CD4-positive, alpha-beta T cell (primary cell): ENCODE data around the gene SLC39A8. TPM values are rescaled to one million over a fixed set of nuclear protein-coding genes. Genes with fewer than 3 reads are reported as not detected.

ENCODE experiments used
- ATAC-seq: fragments of 200-7000 bp; cut with Tn5 transposase; one replicate; pipeline ENCODE4 v1.10.0; 2022; ENCODE audit warnings: mild to moderate bottlenecking; ENCODE audit not compliant: poor library complexity
- CTCF ChIA-PET: fragments of 350-600 bp; sonication (Branson Sonifier 250); formaldehyde crosslinking; loops from one replicate; lab custom pipeline; 2021; ENCODE audit warnings: antibody characterized with exemption, inconsistent platforms; lab: Charles Lee
- POLR2A ChIA-PET: fragments of 350-600 bp; sonication (Branson Sonifier 250); formaldehyde crosslinking; loops from one replicate; lab custom pipeline; 2021; ENCODE audit warnings: antibody characterized with exemption, inconsistent platforms; lab: Charles Lee
- DNase-seq, 14 experiments: peaks; one replicate each; pipeline ENCODE4 v3.0.0-alpha.2; 2013 to 2020; ENCODE audit warnings: mixed read lengths in 2 of 14
- H3K27ac ChIP-seq, 2 donors: one replicate each; pipeline versions ENCODE4 v1.5.1 to v1.7.0; 2013; ENCODE audit warnings: low read length in 2 of 2, low read depth in 1 of 2, mild to moderate bottlenecking in 1 of 2
- H3K27me3 ChIP-seq, 2 experiments: 1 replicate in 1 of 2; 2 replicates in 1 of 2; pipeline versions ENCODE4 v1.6.1 to v1.7.0; 2013; ENCODE audit warnings: low read length in 2 of 2, control low read depth in 1 of 2, mild to moderate bottlenecking in 1 of 2, moderate library complexity in 1 of 2; ENCODE audit not compliant: insufficient read depth in 2 of 2, control insufficient read depth in 1 of 2
- H3K36me3 ChIP-seq: one replicate; pipeline ENCODE4 v1.6.1; 2013; ENCODE audit warnings: low read length, control low read depth; ENCODE audit not compliant: insufficient read depth
- H3K4me1 ChIP-seq: one replicate; pipeline ENCODE4 v1.6.1; 2013; ENCODE audit warnings: low read length, control low read depth; ENCODE audit not compliant: insufficient read depth
- H3K4me3 ChIP-seq: one replicate; pipeline ENCODE4 v1.5.1; 2013; ENCODE audit warnings: mild to moderate bottlenecking, low read length, moderate library complexity
- H3K9me3 ChIP-seq, 2 experiments: 1 replicate in 1 of 2; 2 replicates in 1 of 2; pipeline versions ENCODE4 v1.6.1 to v1.7.0; 2013; ENCODE audit warnings: low read length in 2 of 2, mild to moderate bottlenecking in 2 of 2, control low read depth in 1 of 2, moderate library complexity in 1 of 2; ENCODE audit not compliant: control insufficient read depth in 1 of 2, insufficient read depth in 1 of 2
- H3K27ac Mint-ChIP-seq: one replicate; pipeline ENCODE4 v1.8.0; 2020; ENCODE audit warnings: mixed read lengths
- H3K27me3 Mint-ChIP-seq: one replicate; pipeline ENCODE4 v1.8.0; 2021; ENCODE audit warnings: mixed read lengths
- H3K36me3 Mint-ChIP-seq: one replicate; pipeline ENCODE4 v1.8.0; 2021; ENCODE audit warnings: low read depth, mixed read lengths
- H3K4me1 Mint-ChIP-seq: one replicate; pipeline ENCODE4 v1.8.0; 2021; ENCODE audit warnings: low read depth, mixed read lengths
- H3K4me3 Mint-ChIP-seq: one replicate; pipeline ENCODE4 v1.8.0; 2020; ENCODE audit warnings: mild to moderate bottlenecking, mixed read lengths
- H3K9me3 Mint-ChIP-seq: one replicate; pipeline ENCODE4 v1.8.0; 2020; ENCODE audit warnings: mixed read lengths
- CTCF ChIP-seq: fragments of 200-600 bp; IDR thresholded peaks from one replicate; pipeline ENCODE4 v1.8.0; 2022; ENCODE audit warnings: antibody characterized with exemption, mild to moderate bottlenecking
- intact Hi-C, 2 experiments: fragments of 100-400 bp; cut with DNase I in 1 of 2; cut with micrococcal nuclease in 1 of 2; formaldehyde crosslinking; loops; one replicate each; pipeline versions ENCODE4 v1.15.1 to v1.9.0; 2023 to 2025; cut with DNase I, micrococcal nuclease
- total RNA-seq, 174 experiments: library from RNA in 2 of 174; stranded (reverse) in 2 of 174; gene quantifications; one replicate each; pipeline ENCODE4 v1.2.3 and lab custom pipeline; 2021 to 2026

SLC39A8 gene
- total RNA-seq, 2 experiments from 2014 or later: 17.9 to 18.0 TPM

- Histone ChIP-seq H3K27ac (no peak overlapping the region), H3K9me3 (peaks cover 0 to 4% of the 10 kb centered on the region in 2 experiments), H3K36me3 (no peaks in the 10 kb centered on the region), H3K4me1 (no peaks in the 10 kb centered on the region), H3K4me3 (no peak overlapping the region), H3K27me3 (no peaks in the 10 kb centered on the region)
- DNase-seq (peak in 1 of 14 experiments; percentile 5), ATAC-seq (no peak)
- no peak for TF ChIP-seq CTCF
- Mint-ChIP-seq H3K27me3 (no peaks in the 10 kb centered on the region), H3K4me1 (no peaks in the 10 kb centered on the region), H3K36me3 (no peaks in the 10 kb centered on the region), H3K9me3 (no peaks in the 10 kb centered on the region), H3K27ac (no peak overlapping the region), H3K4me3 (no peak overlapping the region)
- CTCF ChIA-PET: no interaction called here
- intact Hi-C loops: no loop called here
- POLR2A ChIA-PET: no interaction called here
These were observed 94.9 kb downstream of the SLC39A8 start for GRCh38 chr4:102250341-102250740.

- H3K4me3 ChIP-seq: no peak overlapping the region
- Mint-ChIP-seq H3K36me3 (no peaks in the 10 kb centered on the region), H3K27ac (no peak overlapping the region), H3K27me3 (no peaks in the 10 kb centered on the region), H3K4me1 (no peaks in the 10 kb centered on the region), H3K4me3 (no peak overlapping the region), H3K9me3 (no peaks in the 10 kb centered on the region)
- H3K36me3 ChIP-seq: no peaks in the 10 kb centered on the region
- H3K9me3 ChIP-seq: peaks cover 0 to 12% of the 10 kb centered on the region in 2 experiments
- ChIA-PET CTCF (no interaction called here), POLR2A (no interaction called here)
- intact Hi-C loops: no loop called here
- TF ChIP-seq CTCF: no peak
- ATAC-seq (no peak), DNase-seq (no peak)
- H3K27ac ChIP-seq: no peak overlapping the region
- no peaks in the 10 kb centered on the region for H3K4me1 ChIP-seq
- no peaks in the 10 kb centered on the region for H3K27me3 ChIP-seq
These were observed 98.2 kb downstream of the SLC39A8 start for GRCh38 chr4:102247041-102247440.

DNA sequence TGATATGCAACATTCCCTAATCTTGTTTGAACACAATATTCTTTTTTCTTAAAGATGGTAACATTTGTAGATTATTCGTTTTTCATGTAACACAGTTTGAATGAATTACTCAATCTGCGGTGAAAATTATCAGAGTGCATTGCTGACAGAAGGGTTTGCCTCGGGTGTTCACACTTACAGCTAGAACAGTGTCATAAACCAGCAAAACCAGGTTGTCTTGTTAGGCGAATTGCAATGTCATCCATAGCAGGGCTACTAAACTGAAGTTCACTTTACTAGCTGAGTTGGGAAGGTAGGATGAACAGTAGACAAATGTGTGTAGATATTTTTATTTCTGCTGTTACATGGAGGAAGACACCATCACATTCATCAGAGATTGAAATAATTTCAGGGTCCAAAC lies 98.9 kb downstream of the SLC39A8 start:
- no peaks in the 10 kb centered on the region for H3K27me3 Mint-ChIP-seq
- no peak for ATAC-seq
- no peak for TF ChIP-seq CTCF
- H3K4me3 ChIP-seq: no peak overlapping the region
- ChIA-PET POLR2A (no interaction called here), CTCF (interaction anchor here (1.0 kb wide), 1 partner anchor 9 kb away, joined by 3 read pairs; no protein-coding TSS in a partner anchor)
- no peaks in the 10 kb centered on the region for H3K4me1 Mint-ChIP-seq
- intact Hi-C loops: no loop called here
- no peaks in the 10 kb centered on the region for H3K9me3 Mint-ChIP-seq
- H3K4me3 Mint-ChIP-seq: no peak overlapping the region
- no peak overlapping the region for H3K27ac ChIP-seq
- H3K27ac Mint-ChIP-seq: no peak overlapping the region
- no peak for DNase-seq
- H3K9me3 ChIP-seq: peaks cover 0 to 12% of the 10 kb centered on the region in 2 experiments
- no peaks in the 10 kb centered on the region for H3K36me3 Mint-ChIP-seq
- H3K27me3 ChIP-seq: no peaks in the 10 kb centered on the region
- no peaks in the 10 kb centered on the region for H3K4me1 ChIP-seq
- H3K36me3 ChIP-seq: no peaks in the 10 kb centered on the region
